SK-N-SH (cell line): Measurements from ENCODE around the gene MALRD1. TPM values are rescaled to one million over a fixed set of nuclear protein-coding genes. Genes with fewer than 3 reads are reported as not detected.

ENCODE experiments used
- CTCF ChIA-PET: fragments of 300-600, 350-600 bp; formaldehyde crosslinking; extraction: SDS; loops from one replicate; lab custom pipeline; 2021; lab: Yijun Ruan, JAX
- POLR2A ChIA-PET: fragments of 350-600 bp; sonication (Branson Sonifier 250); formaldehyde crosslinking; extraction: SDS; loops from one replicate; lab custom pipeline; 2020; ENCODE audit warnings: antibody characterized with exemption, inconsistent platforms; lab: Yijun Ruan, JAX
- DNase-seq: peaks from one replicate; pipeline ENCODE4 v3.0.0; 2012
- H2AFZ ChIP-seq: fragments of 200-600 bp; sonication (generic); 2 replicates; pipeline ENCODE4 v1.8.1; 2016; ENCODE audit warnings: antibody characterized with exemption, mild to moderate bottlenecking, low read depth
- H3F3A ChIP-seq: fragments of 200-600 bp; sonication (generic); replicated peaks from 2 replicates; pipeline ENCODE3; 2016; ENCODE audit warnings: antibody characterized with exemption, mild to moderate bottlenecking; ENCODE audit not compliant: insufficient read depth
- H3K27ac ChIP-seq, 2 experiments: fragments of 200-500 bp in 1 of 2; fragments of 200-600 bp in 1 of 2; sonication (Bioruptor generic) in 1 of 2; sonication (generic), shearing (Covaris generic) in 1 of 2; 2 replicates each; pipeline versions ENCODE4 v1.5.1 to v1.6.1; 2014 to 2016; ENCODE audit warnings: low read depth in 2 of 2, inconsistent platforms in 1 of 2, low read length in 1 of 2, mild to moderate bottlenecking in 1 of 2, mixed read lengths in 1 of 2
- H3K27me3 ChIP-seq: fragments of 200-600 bp; sonication (generic), shearing (Covaris generic); 2 replicates; pipeline ENCODE4 v1.6.1; 2016; ENCODE audit warnings: mixed run types; ENCODE audit not compliant: insufficient read depth
- H3K36me3 ChIP-seq, 2 experiments: fragments of 200-500 bp in 1 of 2; fragments of 200-600 bp in 1 of 2; sonication (Bioruptor generic) in 1 of 2; sonication (generic) in 1 of 2; replicated peaks in 1 of 2; 2 replicates each; pipeline versions ENCODE3 to v1.5.1; 2014 to 2016; ENCODE audit warnings: low read length in 1 of 2, mild to moderate bottlenecking in 1 of 2; ENCODE audit not compliant: insufficient read depth in 2 of 2, control insufficient read depth in 1 of 2
- H3K4me1 ChIP-seq, 2 experiments: fragments of 200-500 bp in 1 of 2; fragments of 200-600 bp in 1 of 2; sonication (Bioruptor generic) in 1 of 2; sonication (generic), shearing (Covaris generic) in 1 of 2; 2 replicates each; pipeline versions ENCODE4 v1.5.1 to v1.6.1; 2014 to 2016; ENCODE audit warnings: low read depth in 1 of 2, low read length in 1 of 2, mixed run types in 1 of 2; ENCODE audit not compliant: insufficient read depth in 2 of 2, control insufficient read depth in 1 of 2
- H3K4me2 ChIP-seq: fragments of 200-600 bp; sonication (generic), shearing (Covaris generic); 2 replicates; pipeline ENCODE4 v1.6.1; 2017; ENCODE audit warnings: mixed run types
- H3K4me3 ChIP-seq, 2 experiments: fragments of 200-500 bp in 1 of 2; fragments of 200-600 bp in 1 of 2; sonication (Bioruptor generic) in 1 of 2; sonication (generic), shearing (Covaris generic) in 1 of 2; 2 replicates each; pipeline versions ENCODE4 v1.5.1 to v1.8.1; 2014 to 2016; ENCODE audit warnings: low read depth in 2 of 2, inconsistent platforms in 1 of 2, low read length in 1 of 2, mild to moderate bottlenecking in 1 of 2, mixed read lengths in 1 of 2, moderate library complexity in 1 of 2
- H3K79me2 ChIP-seq: fragments of 200-600 bp; sonication (generic); 2 replicates; pipeline ENCODE4 v1.8.1; 2017; ENCODE audit warnings: mild to moderate bottlenecking; ENCODE audit not compliant: insufficient read depth
- H3K9ac ChIP-seq: fragments of 200-600 bp; sonication (generic); 2 replicates; pipeline ENCODE4 v1.6.1; 2017; ENCODE audit warnings: mixed run types
- H3K9me2 ChIP-seq: fragments of 200-600 bp; sonication (generic); 2 replicates; pipeline ENCODE4 v1.6.1; 2017; ENCODE audit warnings: mixed run types
- H3K9me3 ChIP-seq: fragments of 200-600 bp; sonication (generic); 2 replicates; pipeline ENCODE4 v1.6.1; 2017; ENCODE audit warnings: mixed run types, mild to moderate bottlenecking, moderate library complexity
- H4K20me1 ChIP-seq: fragments of 200-600 bp; sonication (generic); 2 replicates; pipeline ENCODE4 v1.6.1; 2017; ENCODE audit warnings: mild to moderate bottlenecking, mixed run types; ENCODE audit not compliant: insufficient read depth
- FOSL2 ChIP-seq: IDR thresholded peaks from 2 replicates; pipeline ENCODE4 v1.4.0; 2012; ENCODE audit warnings: low read depth, mild to moderate bottlenecking, moderate library complexity, borderline replicate concordance
- FOXJ3 ChIP-seq: sonication (generic); formaldehyde crosslinking; IDR thresholded peaks from 2 replicates; pipeline ENCODE4 v1.5.1; 2020; ENCODE audit warnings: mild to moderate bottlenecking, missing genetic modification reagents
- FOXM1 ChIP-seq: IDR thresholded peaks from 2 replicates; pipeline ENCODE4 v1.4.0; 2012; ENCODE audit warnings: low read depth, mild to moderate bottlenecking
- GABPA ChIP-seq: IDR thresholded peaks from 2 replicates; pipeline ENCODE4 v1.4.0; 2012; ENCODE audit warnings: low read depth, mild to moderate bottlenecking
- GATA2 ChIP-seq: sonication (generic); formaldehyde crosslinking; IDR thresholded peaks from 2 replicates; pipeline ENCODE4 v1.5.0; 2020; ENCODE audit warnings: mild to moderate bottlenecking, missing genetic modification reagents
- JUND ChIP-seq: IDR thresholded peaks from 2 replicates; pipeline ENCODE4 v1.4.0; 2012
- MEF2A ChIP-seq: IDR thresholded peaks from 2 replicates; pipeline ENCODE4 v1.4.0; 2012; ENCODE audit warnings: low read depth, borderline replicate concordance
- MXI1 ChIP-seq: IDR thresholded peaks from 2 replicates; pipeline ENCODE4 v1.6.1; 2012; ENCODE audit warnings: mild to moderate bottlenecking, low read depth, low read length, improper control_type of control experiment
- NFIC ChIP-seq: IDR thresholded peaks from 2 replicates; pipeline ENCODE4 v1.4.0; 2012; ENCODE audit warnings: borderline replicate concordance
- RAD21 ChIP-seq: IDR thresholded peaks from 2 replicates; pipeline ENCODE4 v1.6.1; 2012; ENCODE audit warnings: mild to moderate bottlenecking, low read length
- SIN3A ChIP-seq: IDR thresholded peaks from 2 replicates; pipeline ENCODE4 v1.6.1; 2012; ENCODE audit warnings: low read depth, mild to moderate bottlenecking, low read length, moderate library complexity, borderline replicate concordance
- TAF1 ChIP-seq: IDR thresholded peaks from 2 replicates; pipeline ENCODE4 v1.6.1; 2012; ENCODE audit warnings: low read depth, mild to moderate bottlenecking, low read length, moderate library complexity, borderline replicate concordance
- TCF12 ChIP-seq: IDR thresholded peaks from 2 replicates; pipeline ENCODE4 v1.4.0; 2012
- TEAD4 ChIP-seq: IDR thresholded peaks from 2 replicates; pipeline ENCODE4 v1.4.0; 2012; ENCODE audit warnings: mild to moderate bottlenecking, borderline replicate concordance; ENCODE audit not compliant: insufficient read depth
- WGBS: methylation state at CpG from one replicate; pipeline ENCODE4 v1.1.6; 2017; ENCODE audit warnings: low lambda C conversion rate; 5-methylcytosine and 5-hydroxymethylcytosine counted together
- polyA plus RNA-seq, 3 experiments: library from polyadenylated mRNA; depleted of rRNA; stranded (reverse); fragments of >200 nt; gene quantifications; 2 replicates each; pipeline ENCODE4 v1.2.3, GENCODE V29; 2012
- TF ChIP-seq, protein P1 (sequence below): IDR thresholded peaks from 2 replicates; pipeline ENCODE4 v1.4.0; 2012; ENCODE audit warnings: low read depth
- TF ChIP-seq, protein P2 (sequence below): fragments of 200-600 bp; sonication (generic); IDR thresholded peaks from 2 replicates; pipeline ENCODE4 v1.6.1; 2017; ENCODE audit warnings: antibody characterized with exemption, mild to moderate bottlenecking, moderate library complexity
- TF ChIP-seq, protein P3 (sequence below): fragments of 150-350 bp; IDR thresholded peaks from 2 replicates; pipeline ENCODE4 v1.6.1; 2016; ENCODE audit warnings: mild to moderate bottlenecking, low read depth, low read length
- TF ChIP-seq, protein P4 (sequence below): IDR thresholded peaks from 2 replicates; pipeline ENCODE4 v1.6.1; 2012; ENCODE audit warnings: mild to moderate bottlenecking, low read depth, low read length, moderate library complexity
- TF ChIP-seq, protein P5 (sequence below): IDR thresholded peaks from 2 replicates; pipeline ENCODE4; 2012

Gene MALRD1
- polyA plus RNA-seq, 1 of the 3 experiments (the other 2 are of a cell fraction) = not detected

DNA sequence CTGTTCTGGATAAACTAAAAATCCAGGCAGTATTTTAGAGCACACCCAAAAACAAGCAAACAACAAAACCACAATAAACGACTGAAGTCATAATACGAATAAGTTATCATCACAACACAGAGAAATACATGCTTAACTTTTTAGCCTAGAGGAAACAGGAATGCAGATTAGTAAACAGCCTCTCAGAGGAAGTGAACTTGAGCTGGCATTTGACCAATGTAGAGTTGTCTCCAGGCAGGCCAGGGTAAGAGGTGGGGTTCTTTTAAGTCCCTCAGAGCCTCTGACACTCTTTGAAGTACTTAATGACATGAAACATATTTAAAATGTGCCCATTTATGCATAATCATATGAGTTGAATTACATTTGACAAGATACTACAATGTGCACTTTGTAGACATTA, 724.4 kb downstream of the MALRD1 start:
- H3K9me2 ChIP-seq = no peaks in the 10 kb centered on the region
- no peaks in the 10 kb centered on the region for H3K36me3 ChIP-seq
- no peak overlapping the region for H3K4me2 ChIP-seq
- no peaks in the 10 kb centered on the region for H3F3A ChIP-seq
- no peak for DNase-seq
- H4K20me1 ChIP-seq = no peaks in the 10 kb centered on the region
- POLR2A ChIA-PET = no interaction called here
- no peaks in the 10 kb centered on the region for H3K27me3 ChIP-seq
- no peaks in the 10 kb centered on the region for H3K9me3 ChIP-seq
- 62% methylated on average over 2 of the region's 2 CpGs for WGBS
- no peak overlapping the region for H3K4me3 ChIP-seq
- H3K79me2 ChIP-seq = no peaks in the 10 kb centered on the region
- no peak for TF ChIP-seq FOSL2
- TF ChIP-seq, protein P1, sequence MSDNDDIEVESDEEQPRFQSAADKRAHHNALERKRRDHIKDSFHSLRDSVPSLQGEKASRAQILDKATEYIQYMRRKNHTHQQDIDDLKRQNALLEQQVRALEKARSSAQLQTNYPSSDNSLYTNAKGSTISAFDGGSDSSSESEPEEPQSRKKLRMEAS = no peak
- TF ChIP-seq, protein P2, sequence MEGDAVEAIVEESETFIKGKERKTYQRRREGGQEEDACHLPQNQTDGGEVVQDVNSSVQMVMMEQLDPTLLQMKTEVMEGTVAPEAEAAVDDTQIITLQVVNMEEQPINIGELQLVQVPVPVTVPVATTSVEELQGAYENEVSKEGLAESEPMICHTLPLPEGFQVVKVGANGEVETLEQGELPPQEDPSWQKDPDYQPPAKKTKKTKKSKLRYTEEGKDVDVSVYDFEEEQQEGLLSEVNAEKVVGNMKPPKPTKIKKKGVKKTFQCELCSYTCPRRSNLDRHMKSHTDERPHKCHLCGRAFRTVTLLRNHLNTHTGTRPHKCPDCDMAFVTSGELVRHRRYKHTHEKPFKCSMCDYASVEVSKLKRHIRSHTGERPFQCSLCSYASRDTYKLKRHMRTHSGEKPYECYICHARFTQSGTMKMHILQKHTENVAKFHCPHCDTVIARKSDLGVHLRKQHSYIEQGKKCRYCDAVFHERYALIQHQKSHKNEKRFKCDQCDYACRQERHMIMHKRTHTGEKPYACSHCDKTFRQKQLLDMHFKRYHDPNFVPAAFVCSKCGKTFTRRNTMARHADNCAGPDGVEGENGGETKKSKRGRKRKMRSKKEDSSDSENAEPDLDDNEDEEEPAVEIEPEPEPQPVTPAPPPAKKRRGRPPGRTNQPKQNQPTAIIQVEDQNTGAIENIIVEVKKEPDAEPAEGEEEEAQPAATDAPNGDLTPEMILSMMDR = no peak
- TF ChIP-seq TAF1 = no peak
- no peak for TF ChIP-seq FOXM1
- TF ChIP-seq, protein P3, sequence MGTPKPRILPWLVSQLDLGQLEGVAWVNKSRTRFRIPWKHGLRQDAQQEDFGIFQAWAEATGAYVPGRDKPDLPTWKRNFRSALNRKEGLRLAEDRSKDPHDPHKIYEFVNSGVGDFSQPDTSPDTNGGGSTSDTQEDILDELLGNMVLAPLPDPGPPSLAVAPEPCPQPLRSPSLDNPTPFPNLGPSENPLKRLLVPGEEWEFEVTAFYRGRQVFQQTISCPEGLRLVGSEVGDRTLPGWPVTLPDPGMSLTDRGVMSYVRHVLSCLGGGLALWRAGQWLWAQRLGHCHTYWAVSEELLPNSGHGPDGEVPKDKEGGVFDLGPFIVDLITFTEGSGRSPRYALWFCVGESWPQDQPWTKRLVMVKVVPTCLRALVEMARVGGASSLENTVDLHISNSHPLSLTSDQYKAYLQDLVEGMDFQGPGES = no peak
- no peak for TF ChIP-seq JUND
- TF ChIP-seq FOXJ3 (CRISPR knock-in tag) = no peak
- no peak for TF ChIP-seq MEF2A
- no peak for TF ChIP-seq MXI1
- TF ChIP-seq TCF12 = no peak
- no peak for TF ChIP-seq SIN3A
- no peak for TF ChIP-seq RAD21
- no peak for TF ChIP-seq GABPA
- no peak for TF ChIP-seq TEAD4
- TF ChIP-seq, all 33 proteins: peak for 0
- CTCF ChIA-PET = no interaction called here
- Histone ChIP-seq H3K9ac (no peak overlapping the region), H2AFZ (no peak overlapping the region), H3K4me1 (peaks cover 0 to under 1% of the 10 kb centered on the region in 2 experiments; a peak in 1 of 4 replicates), H3K27ac (no peak overlapping the region)

DNA sequence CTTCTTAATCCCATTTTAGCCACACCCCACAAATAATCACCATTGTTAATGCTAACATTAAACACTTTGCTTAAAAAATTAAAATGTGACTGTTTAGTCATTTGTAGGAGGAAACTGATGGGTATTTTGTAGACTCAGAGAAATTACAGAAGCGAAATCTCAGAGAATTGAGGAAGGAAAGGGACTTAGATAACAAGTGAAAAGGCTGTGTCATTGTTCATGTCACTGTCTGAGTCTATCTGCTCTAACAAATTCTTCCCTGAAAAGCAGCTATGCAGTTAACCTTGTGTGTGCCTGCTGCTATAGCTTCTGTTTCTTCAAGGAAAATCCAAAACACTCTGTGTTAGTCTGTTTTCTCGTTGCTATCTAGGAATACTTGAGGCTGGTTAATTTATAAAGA, 726.7 kb downstream of the MALRD1 start:
- no peak overlapping the region for H3K27ac ChIP-seq
- ChIA-PET CTCF (interaction anchor here (1.0 kb wide), 1 partner anchor 17 kb away, joined by 3 read pairs; no protein-coding TSS in a partner anchor), POLR2A (no interaction called here)
- no peak for DNase-seq
- no peaks in the 10 kb centered on the region for H3F3A ChIP-seq
- H3K79me2 ChIP-seq = no peaks in the 10 kb centered on the region
- no peaks in the 10 kb centered on the region for H3K9me2 ChIP-seq
- no peaks in the 10 kb centered on the region for H4K20me1 ChIP-seq
- H3K9ac ChIP-seq = no peak overlapping the region
- H3K4me3 ChIP-seq = no peak overlapping the region
- WGBS = 30% methylated on average over 2 of the region's 2 CpGs
- H3K9me3 ChIP-seq = no peaks in the 10 kb centered on the region
- H3K4me2 ChIP-seq = no peak overlapping the region
- H3K4me1 ChIP-seq = no peaks in the 10 kb centered on the region
- no peak overlapping the region for H2AFZ ChIP-seq
- no peaks in the 10 kb centered on the region for H3K36me3 ChIP-seq
- no peaks in the 10 kb centered on the region for H3K27me3 ChIP-seq
- TF ChIP-seq NFIC (no peak), MEF2A (no peak), TEAD4 (no peak), GATA2 (CRISPR knock-in tag) (no peak), SIN3A (no peak), JUND (no peak)
- TF ChIP-seq, protein P4, sequence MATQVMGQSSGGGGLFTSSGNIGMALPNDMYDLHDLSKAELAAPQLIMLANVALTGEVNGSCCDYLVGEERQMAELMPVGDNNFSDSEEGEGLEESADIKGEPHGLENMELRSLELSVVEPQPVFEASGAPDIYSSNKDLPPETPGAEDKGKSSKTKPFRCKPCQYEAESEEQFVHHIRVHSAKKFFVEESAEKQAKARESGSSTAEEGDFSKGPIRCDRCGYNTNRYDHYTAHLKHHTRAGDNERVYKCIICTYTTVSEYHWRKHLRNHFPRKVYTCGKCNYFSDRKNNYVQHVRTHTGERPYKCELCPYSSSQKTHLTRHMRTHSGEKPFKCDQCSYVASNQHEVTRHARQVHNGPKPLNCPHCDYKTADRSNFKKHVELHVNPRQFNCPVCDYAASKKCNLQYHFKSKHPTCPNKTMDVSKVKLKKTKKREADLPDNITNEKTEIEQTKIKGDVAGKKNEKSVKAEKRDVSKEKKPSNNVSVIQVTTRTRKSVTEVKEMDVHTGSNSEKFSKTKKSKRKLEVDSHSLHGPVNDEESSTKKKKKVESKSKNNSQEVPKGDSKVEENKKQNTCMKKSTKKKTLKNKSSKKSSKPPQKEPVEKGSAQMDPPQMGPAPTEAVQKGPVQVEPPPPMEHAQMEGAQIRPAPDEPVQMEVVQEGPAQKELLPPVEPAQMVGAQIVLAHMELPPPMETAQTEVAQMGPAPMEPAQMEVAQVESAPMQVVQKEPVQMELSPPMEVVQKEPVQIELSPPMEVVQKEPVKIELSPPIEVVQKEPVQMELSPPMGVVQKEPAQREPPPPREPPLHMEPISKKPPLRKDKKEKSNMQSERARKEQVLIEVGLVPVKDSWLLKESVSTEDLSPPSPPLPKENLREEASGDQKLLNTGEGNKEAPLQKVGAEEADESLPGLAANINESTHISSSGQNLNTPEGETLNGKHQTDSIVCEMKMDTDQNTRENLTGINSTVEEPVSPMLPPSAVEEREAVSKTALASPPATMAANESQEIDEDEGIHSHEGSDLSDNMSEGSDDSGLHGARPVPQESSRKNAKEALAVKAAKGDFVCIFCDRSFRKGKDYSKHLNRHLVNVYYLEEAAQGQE = no peak
- TF ChIP-seq, protein P5, sequence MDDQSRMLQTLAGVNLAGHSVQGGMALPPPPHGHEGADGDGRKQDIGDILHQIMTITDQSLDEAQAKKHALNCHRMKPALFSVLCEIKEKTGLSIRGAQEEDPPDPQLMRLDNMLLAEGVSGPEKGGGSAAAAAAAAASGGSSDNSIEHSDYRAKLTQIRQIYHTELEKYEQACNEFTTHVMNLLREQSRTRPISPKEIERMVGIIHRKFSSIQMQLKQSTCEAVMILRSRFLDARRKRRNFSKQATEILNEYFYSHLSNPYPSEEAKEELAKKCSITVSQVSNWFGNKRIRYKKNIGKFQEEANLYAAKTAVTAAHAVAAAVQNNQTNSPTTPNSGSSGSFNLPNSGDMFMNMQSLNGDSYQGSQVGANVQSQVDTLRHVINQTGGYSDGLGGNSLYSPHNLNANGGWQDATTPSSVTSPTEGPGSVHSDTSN = no peak
- TF ChIP-seq, protein P3 = no peak
